Muscle of leg (tissue), 11 donors: ENCODE results near the gene SLK. TPM values are rescaled to one million over a fixed set of nuclear protein-coding genes. Genes with fewer than 3 reads are reported as not detected.

Experiments used
- DNase-seq: peaks from one replicate; pipeline ENCODE4 v3.0.0; 2013
- H3K27ac ChIP-seq: one replicate; pipeline ENCODE4 v1.5.1; 2013; ENCODE audit warnings: mild to moderate bottlenecking, low read length, control low read depth
- H3K27me3 ChIP-seq: one replicate; pipeline ENCODE4 v1.6.1; 2013; ENCODE audit warnings: low read length; ENCODE audit not compliant: control insufficient read depth, insufficient read depth
- H3K36me3 ChIP-seq: one replicate; pipeline ENCODE4 v1.6.1; 2013; ENCODE audit warnings: low read length; ENCODE audit not compliant: control insufficient read depth, insufficient read depth
- H3K4me1 ChIP-seq: one replicate; pipeline ENCODE4 v1.6.1; 2013; ENCODE audit warnings: low read length; ENCODE audit not compliant: control insufficient read depth, insufficient read depth
- H3K4me3 ChIP-seq: one replicate; pipeline ENCODE4 v1.5.1; 2013; ENCODE audit warnings: low read length, control low read depth
- H3K9me3 ChIP-seq: replicated peaks from 2 replicates; pipeline ENCODE4 v1.6.1; 2013; ENCODE audit warnings: low read depth, low read length; ENCODE audit not compliant: control insufficient read depth
- WGBS: methylation state at CpG from one replicate; pipeline ENCODE4 v1.1.5; 2013; ENCODE audit warnings: missing lambda C conversion rate; ENCODE audit not compliant: insufficient coverage; 5-methylcytosine and 5-hydroxymethylcytosine counted together
- polyA plus RNA-seq, 8 donors: library from polyadenylated mRNA; unstranded; fragments of 120-200 nt; gene quantifications; one replicate each; pipeline versions ENCODE4 v1.2.1 to v1.2.3, GENCODE V29; 2013; ENCODE audit warnings: inconsistent platforms in 1 of 8, low replicate concordance in 1 of 8; ENCODE audit not compliant: insufficient read length in 8 of 8, insufficient read depth in 1 of 8
- total RNA-seq: library from RNA; stranded (reverse); fragments of 120-200 nt; gene quantifications from one replicate; pipeline ENCODE4 v1.2.4, GENCODE V29; 2013

SLK gene
- total and polyA plus RNA-seq, 9 donors: 17.2 to 35.7 (median 26.5) TPM

GRCh38 chr10:104036069-104036384 lies 69.1 kb downstream of the SLK start:
- WGBS: no CpG with 5 or more reads among the region's 3 CpGs
- Histone ChIP-seq H3K4me3 (no peak overlapping the region), H3K9me3 (no peaks in the 10 kb centered on the region), H3K36me3 (peaks cover 14% of the 10 kb centered on the region), H3K27ac (no peak overlapping the region), H3K4me1 (no peaks in the 10 kb centered on the region), H3K27me3 (no peaks in the 10 kb centered on the region)
- no peak for DNase-seq

- H3K9me3 ChIP-seq: no peaks in the 10 kb centered on the region
- 72% methylated on average over 12 of the region's 21 CpGs for WGBS
- no peaks in the 10 kb centered on the region for H3K4me1 ChIP-seq
- H3K27ac ChIP-seq: no peak overlapping the region
- H3K36me3 ChIP-seq: peaks cover 12% of the 10 kb centered on the region
- no peak overlapping the region for H3K4me3 ChIP-seq
- no peak for DNase-seq
- no peaks in the 10 kb centered on the region for H3K27me3 ChIP-seq
These were observed 69.7 kb downstream of the SLK start for GRCh38 chr10:104036518-104037260.

GRCh38 chr10:104037261-104037951 lies 70.5 kb downstream of the SLK start:
- H3K4me1 ChIP-seq: no peaks in the 10 kb centered on the region
- no peak overlapping the region for H3K27ac ChIP-seq
- DNase-seq: no peak
- H3K36me3 ChIP-seq: peaks cover 6% of the 10 kb centered on the region
- WGBS: 70% methylated on average over 15 of the region's 16 CpGs
- H3K9me3 ChIP-seq: no peaks in the 10 kb centered on the region
- no peak overlapping the region for H3K4me3 ChIP-seq
- H3K27me3 ChIP-seq: no peaks in the 10 kb centered on the region

GRCh38 chr10:104038537-104038936 lies 71.6 kb downstream of the SLK start:
- no peak overlapping the region for H3K27ac ChIP-seq
- 67% methylated on average over 2 of the region's 8 CpGs for WGBS
- H3K9me3 ChIP-seq: no peaks in the 10 kb centered on the region
- H3K36me3 ChIP-seq: no peaks in the 10 kb centered on the region
- no peaks in the 10 kb centered on the region for H3K4me1 ChIP-seq
- H3K27me3 ChIP-seq: no peaks in the 10 kb centered on the region
- no peak overlapping the region for H3K4me3 ChIP-seq
- DNase-seq: no peak

GRCh38 chr10:104038958-104039752 lies 72.2 kb downstream of the SLK start:
- WGBS: 87% methylated on average over 4 of the region's 7 CpGs
- DNase-seq: no peak
- H3K27ac ChIP-seq: no peak overlapping the region
- H3K4me3 ChIP-seq: no peak overlapping the region
- H3K27me3 ChIP-seq: no peaks in the 10 kb centered on the region
- H3K4me1 ChIP-seq: no peaks in the 10 kb centered on the region
- no peaks in the 10 kb centered on the region for H3K36me3 ChIP-seq
- H3K9me3 ChIP-seq: no peaks in the 10 kb centered on the region

- Histone ChIP-seq H3K4me3 (no peak overlapping the region), H3K36me3 (no peaks in the 10 kb centered on the region), H3K27ac (no peak overlapping the region), H3K27me3 (no peaks in the 10 kb centered on the region), H3K4me1 (no peaks in the 10 kb centered on the region), H3K9me3 (no peaks in the 10 kb centered on the region)
- no peak for DNase-seq
- 65% methylated on average over 4 of the region's 6 CpGs for WGBS
These were observed 73.4 kb downstream of the SLK start for GRCh38 chr10:104040382-104040781.

- Histone ChIP-seq H3K9me3 (no peaks in the 10 kb centered on the region), H3K4me1 (no peaks in the 10 kb centered on the region), H3K27me3 (no peaks in the 10 kb centered on the region), H3K4me3 (no peak overlapping the region), H3K36me3 (no peaks in the 10 kb centered on the region), H3K27ac (no peak overlapping the region)
- DNase-seq: no peak
- 76% methylated on average over 3 of the region's 9 CpGs for WGBS
These were observed 74.2 kb downstream of the SLK start for GRCh38 chr10:104040862-104041789.

GRCh38 chr10:104041891-104042535 lies 75.1 kb downstream of the SLK start:
- Histone ChIP-seq H3K4me3 (no peak overlapping the region), H3K27me3 (no peaks in the 10 kb centered on the region), H3K27ac (no peak overlapping the region), H3K9me3 (no peaks in the 10 kb centered on the region), H3K36me3 (no peaks in the 10 kb centered on the region), H3K4me1 (no peaks in the 10 kb centered on the region)
- WGBS: 69% methylated on average over 12 of the region's 14 CpGs
- no peak for DNase-seq

GRCh38 chr10:104043185-104043830 lies 76.4 kb downstream of the SLK start:
- Histone ChIP-seq H3K27me3 (no peaks in the 10 kb centered on the region), H3K36me3 (no peaks in the 10 kb centered on the region), H3K27ac (no peak overlapping the region), H3K4me1 (no peaks in the 10 kb centered on the region), H3K9me3 (no peaks in the 10 kb centered on the region), H3K4me3 (no peak overlapping the region)
- 92% methylated on average over 4 of the region's 8 CpGs for WGBS
- DNase-seq: no peak
